Activated gamma-delta T cell (primary cell): ENCODE data around the gene WARS2.

Experiments used
- DNase-seq: peaks from one replicate; lab custom pipeline; 2025; lab: John Stamatoyannopoulos, UW

Gene WARS2

GRCh38 chr1:118984086-118984721 is 156.2 kb downstream of the WARS2 start:
- DNase-seq: no peak

- DNase-seq: no peak
Observed at GRCh38 chr1:118983558-118984041, 156.9 kb downstream of the WARS2 start.

GRCh38 chr1:118982821-118983557 is 157.5 kb downstream of the WARS2 start:
- DNase-seq: no peak

GRCh38 chr1:118982266-118982665 is 158.2 kb downstream of the WARS2 start:
- no peak for DNase-seq

GRCh38 chr1:118981436-118981835 is 159.0 kb downstream of the WARS2 start:
- DNase-seq: no peak
